H1 (cell line): ENCODE results near the gene BIRC2. TPM values are rescaled to one million over a fixed set of nuclear protein-coding genes. Genes with fewer than 3 reads are reported as not detected.

Experiments used
- ASH2L ChIP-seq: fragments of 200-600, 300-600 bp; sonication (generic); IDR thresholded peaks from one replicate; pipeline ENCODE4 v1.7.1; 2017; ENCODE audit warnings: low read length
- CEBPB ChIP-seq: IDR thresholded peaks from 2 replicates; pipeline ENCODE4 v1.6.1; 2012; ENCODE audit warnings: low read depth, low read length
- CHD1 ChIP-seq: IDR thresholded peaks from 2 replicates; pipeline ENCODE4 v1.6.1; 2012; ENCODE audit warnings: low read depth, low read length, improper control_type of control experiment
- CREB1 ChIP-seq: IDR thresholded peaks from 2 replicates; pipeline ENCODE4 v1.6.1; 2012; ENCODE audit warnings: inconsistent platforms
- CTBP2 ChIP-seq: IDR thresholded peaks from 2 replicates; pipeline ENCODE4 v1.7.0; 2011; ENCODE audit warnings: borderline replicate concordance, mild to moderate bottlenecking, moderate library complexity, mixed read lengths, low read length; ENCODE audit not compliant: insufficient read depth, insufficient read length
- EGR1 ChIP-seq: IDR thresholded peaks from 2 replicates; pipeline ENCODE4 v1.6.1; 2011; ENCODE audit warnings: low read depth, low read length, borderline replicate concordance
- HDAC6 ChIP-seq: IDR thresholded peaks from one replicate; pipeline ENCODE4 v1.7.1; 2012; ENCODE audit warnings: low read depth, mild to moderate bottlenecking, inconsistent platforms, low read length, moderate library complexity
- JUND ChIP-seq: IDR thresholded peaks from 2 replicates; pipeline ENCODE4 v1.6.1; 2011; ENCODE audit warnings: mild to moderate bottlenecking, improper control_type of control experiment, low read length
- KDM1A ChIP-seq: fragments of 200-600, 300-600 bp; sonication (generic); IDR thresholded peaks from 2 replicates; pipeline ENCODE4 v1.7.1; 2016; ENCODE audit warnings: mild to moderate bottlenecking, low read length, borderline replicate concordance
- MAFK ChIP-seq: IDR thresholded peaks from 2 replicates; pipeline ENCODE4 v1.6.1; 2012; ENCODE audit warnings: low read depth, mild to moderate bottlenecking, improper control_type of control experiment, low read length
- NRF1 ChIP-seq: IDR thresholded peaks from 2 replicates; pipeline ENCODE4 v1.6.1; 2011; ENCODE audit warnings: mild to moderate bottlenecking, low read depth, low read length, improper control_type of control experiment
- SIN3A ChIP-seq, 2 experiments: IDR thresholded peaks in 1 of 2; conservative IDR thresholded peaks in 1 of 2; 2 replicates each; pipeline ENCODE4 v1.6.1; 2011 to 2012; ENCODE audit warnings: low read length in 2 of 2, improper control_type of control experiment in 1 of 2, low read depth in 1 of 2, mild to moderate bottlenecking in 1 of 2
- SP4 ChIP-seq: IDR thresholded peaks from 2 replicates; pipeline ENCODE4 v1.6.1; 2012; ENCODE audit warnings: low read length, inconsistent platforms
- SRF ChIP-seq: IDR thresholded peaks from 2 replicates; pipeline ENCODE4 v1.6.1; 2011; ENCODE audit warnings: mild to moderate bottlenecking, low read depth, low read length, moderate library complexity
- TAF7 ChIP-seq: optimal IDR thresholded peaks from 2 replicates; pipeline ENCODE3; 2011; ENCODE audit warnings: low read depth, mild to moderate bottlenecking, inconsistent platforms, low read length, moderate library complexity, borderline replicate concordance
- TBP ChIP-seq: IDR thresholded peaks from 2 replicates; pipeline ENCODE4 v1.6.1; 2011; ENCODE audit warnings: low read depth, low read length, improper control_type of control experiment
- TCF12 ChIP-seq: IDR thresholded peaks from 2 replicates; pipeline ENCODE4 v1.6.1; 2011; ENCODE audit warnings: low read depth, mild to moderate bottlenecking, low read length
- TEAD4 ChIP-seq: IDR thresholded peaks from 2 replicates; pipeline ENCODE4 v1.6.1; 2012; ENCODE audit warnings: low read depth, low read length, inconsistent platforms, mixed read lengths
- polyA plus RNA-seq, 7 experiments: library from polyadenylated mRNA; depleted of rRNA in 3 of 7; stranded (reverse) in 5 of 7; unstranded in 2 of 7; fragments of >200 nt in 5 of 7; fragments of 200-250 nt in 2 of 7; gene quantifications; 1 replicate in 5 of 7; 2 replicates in 1 of 7; 4 replicates in 1 of 7; pipeline versions ENCODE4 v1.2.1 to v1.2.3, GENCODE V29; 2011 to 2013; ENCODE audit warnings: missing spikeins in 2 of 7, mixed read lengths in 2 of 7
- total RNA-seq: library from RNA; stranded (reverse); fragmentation: NEBNext Ultra II Directional; extraction: Animal tissue kit (Norgen Biotek cat#: 25700); gene quantifications from 2 replicates; pipeline ENCODE4 v1.2.1, GENCODE V29; 2021
- TF ChIP-seq, protein P1 (sequence below), 3 experiments: IDR thresholded peaks; 1 replicate in 2 of 3; 2 replicates in 1 of 3; pipeline versions ENCODE4 v1.5.1 to v1.6.1; 2011; ENCODE audit warnings: low read length in 3 of 3, mild to moderate bottlenecking in 3 of 3, inconsistent platforms in 2 of 3, low read depth in 1 of 3, moderate library complexity in 1 of 3; ENCODE audit not compliant: insufficient read depth in 1 of 3; ENCODE audit errors: control extremely low read depth in 1 of 3

BIRC2 gene
- total and polyA plus RNA-seq, 2 of the 8 experiments (the other 6 are each of a cell fraction or from before 2014, with no cell fraction given): 18.4 to 24.7 TPM

DNA sequence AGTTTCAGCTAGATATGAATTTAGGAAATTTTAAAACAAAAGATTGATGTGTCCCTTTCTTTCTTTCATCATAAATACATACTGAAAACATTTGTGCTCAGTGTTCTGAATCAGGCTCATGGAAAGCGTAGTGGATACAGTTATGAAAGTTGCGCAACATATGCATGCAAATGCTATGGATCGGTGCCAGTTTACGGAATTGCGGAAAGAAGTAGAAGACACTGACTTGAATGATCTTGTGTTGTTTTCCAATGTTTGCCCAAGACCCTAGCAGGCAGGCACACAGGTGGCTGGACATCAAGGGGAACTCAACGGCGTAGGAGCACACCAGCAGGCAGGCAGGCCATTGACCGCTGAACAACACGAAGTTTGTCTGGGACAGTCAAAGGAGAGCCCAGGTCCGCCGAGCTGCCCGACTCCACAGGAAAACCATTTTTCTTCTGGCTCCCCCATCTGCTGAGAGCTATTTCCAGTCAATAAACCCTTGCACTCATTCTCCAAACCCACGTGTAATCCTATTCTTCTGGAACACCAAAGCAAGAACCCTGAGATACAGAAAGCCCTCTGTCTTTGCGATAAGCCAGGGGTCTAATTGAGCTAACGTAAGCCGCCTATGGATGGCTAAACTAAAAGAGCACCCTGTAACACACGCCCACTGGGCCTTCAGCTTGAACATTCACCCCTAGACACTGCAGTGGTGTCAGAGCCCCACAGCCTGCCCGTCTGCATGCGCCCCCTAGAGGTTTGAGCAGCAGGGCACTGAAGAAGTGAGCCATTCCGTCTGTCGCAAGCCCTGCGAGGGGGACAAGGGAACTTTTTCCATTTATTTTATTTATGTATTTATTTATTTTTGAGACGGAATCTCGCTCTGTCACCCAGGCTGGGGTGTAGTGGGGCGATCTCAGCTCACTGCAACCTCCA, 37.1 kb upstream of the BIRC2 start (continued):
- TF ChIP-seq SP4 (no peak), TBP (no peak), TEAD4 (no peak), CEBPB (peak; percentile 94), EGR1 (no peak), TAF7 (no peak), CHD1 (no peak), MAFK (no peak), JUND (no peak), SRF (no peak), CREB1 (0 out of 2 replicates have a peak, but pooled peaks have one; percentile 12), TCF12 (no peak), NRF1 (no peak), ASH2L (no peak), KDM1A (no peak), CTBP2 (no peak), HDAC6 (no peak), SIN3A (conservative IDR thresholded peaks at IDR 0.05 in 1 of 2, IDR thresholded peaks at IDR 0.05 in 1 of 2; ENCODE audit: low read depth in 1 of 2, low read length in 2 of 2) (no peak)
- TF ChIP-seq, protein P1, sequence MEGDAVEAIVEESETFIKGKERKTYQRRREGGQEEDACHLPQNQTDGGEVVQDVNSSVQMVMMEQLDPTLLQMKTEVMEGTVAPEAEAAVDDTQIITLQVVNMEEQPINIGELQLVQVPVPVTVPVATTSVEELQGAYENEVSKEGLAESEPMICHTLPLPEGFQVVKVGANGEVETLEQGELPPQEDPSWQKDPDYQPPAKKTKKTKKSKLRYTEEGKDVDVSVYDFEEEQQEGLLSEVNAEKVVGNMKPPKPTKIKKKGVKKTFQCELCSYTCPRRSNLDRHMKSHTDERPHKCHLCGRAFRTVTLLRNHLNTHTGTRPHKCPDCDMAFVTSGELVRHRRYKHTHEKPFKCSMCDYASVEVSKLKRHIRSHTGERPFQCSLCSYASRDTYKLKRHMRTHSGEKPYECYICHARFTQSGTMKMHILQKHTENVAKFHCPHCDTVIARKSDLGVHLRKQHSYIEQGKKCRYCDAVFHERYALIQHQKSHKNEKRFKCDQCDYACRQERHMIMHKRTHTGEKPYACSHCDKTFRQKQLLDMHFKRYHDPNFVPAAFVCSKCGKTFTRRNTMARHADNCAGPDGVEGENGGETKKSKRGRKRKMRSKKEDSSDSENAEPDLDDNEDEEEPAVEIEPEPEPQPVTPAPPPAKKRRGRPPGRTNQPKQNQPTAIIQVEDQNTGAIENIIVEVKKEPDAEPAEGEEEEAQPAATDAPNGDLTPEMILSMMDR (IDR thresholded peaks at IDR 0.05; ENCODE audit: control extremely low read depth in 1 of 3, insufficient read depth in 1 of 3, low read depth in 1 of 3, low read length in 3 of 3): peak; percentile 72 to 88 (median 80)
